DMS 273 treated with DMSO at 0.1 percent for 48 hours (cell line): ENCODE results near the gene NUDT8.
"Not testable (repeated sequence)": the region's sequence is repeated elsewhere in the genome, so short reads cannot be mapped to it uniquely, and the experiment has no call there.

ENCODE experiments used
- DNase-seq: peaks from one replicate; lab custom pipeline; 2025; lab: John Stamatoyannopoulos, UW

The NUDT8 gene

GRCh38 chr11:67628710-67629385 is 889 bp downstream of the NUDT8 start:
- DNase-seq = no peak

- DNase-seq = no peak
Observed at GRCh38 chr11:67627812-67628624, 1.7 kb downstream of the NUDT8 start.

DNA sequence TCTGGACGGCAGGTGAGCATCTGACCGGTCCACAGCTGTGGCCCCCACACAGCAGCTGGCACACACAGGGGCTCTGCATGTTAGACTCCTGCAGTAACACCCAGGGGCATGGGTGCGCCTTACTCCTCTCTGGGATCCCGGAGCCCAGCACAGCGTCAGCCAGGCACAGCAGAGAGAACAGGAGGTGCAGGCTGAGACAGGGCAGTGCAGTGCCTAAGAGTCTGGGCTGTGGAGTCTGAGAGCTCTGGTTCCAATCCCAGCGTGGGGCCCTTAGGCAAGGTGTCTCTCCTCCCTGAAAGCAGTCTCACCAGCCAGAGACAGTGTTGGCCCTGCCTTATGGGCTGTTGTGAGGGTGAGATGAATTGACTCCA is 2.3 kb downstream of the NUDT8 start:
- no peak for DNase-seq

DNA sequence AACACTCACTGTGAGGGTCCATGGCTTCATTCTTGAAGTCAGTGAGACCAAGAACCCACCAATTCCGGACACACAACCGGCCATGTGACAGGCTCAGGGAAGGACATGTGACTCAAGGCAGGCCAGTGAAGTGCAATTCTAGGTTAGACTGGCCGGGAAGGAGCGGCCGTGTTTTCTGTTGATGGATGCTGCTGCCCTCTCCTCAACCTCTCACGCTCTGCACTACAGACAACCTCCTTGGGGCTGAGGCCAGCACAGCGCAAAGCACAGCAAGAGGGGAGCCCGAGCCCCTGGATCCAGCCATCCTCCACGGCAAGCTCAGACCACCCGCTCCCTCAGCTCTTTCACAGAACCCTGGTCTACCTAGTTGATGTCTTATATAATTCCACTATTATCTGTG is 2.8 kb downstream of the NUDT8 start:
- no peak for DNase-seq

GRCh38 chr11:67626131-67626833 is 3.5 kb downstream of the NUDT8 start:
- not testable (repeated sequence) for DNase-seq

GRCh38 chr11:67623795-67624194 is 5.9 kb downstream of the NUDT8 start:
- not testable (repeated sequence) for DNase-seq

GRCh38 chr11:67622905-67623304 is 6.8 kb downstream of the NUDT8 start:
- DNase-seq = not testable (repeated sequence)

DNA sequence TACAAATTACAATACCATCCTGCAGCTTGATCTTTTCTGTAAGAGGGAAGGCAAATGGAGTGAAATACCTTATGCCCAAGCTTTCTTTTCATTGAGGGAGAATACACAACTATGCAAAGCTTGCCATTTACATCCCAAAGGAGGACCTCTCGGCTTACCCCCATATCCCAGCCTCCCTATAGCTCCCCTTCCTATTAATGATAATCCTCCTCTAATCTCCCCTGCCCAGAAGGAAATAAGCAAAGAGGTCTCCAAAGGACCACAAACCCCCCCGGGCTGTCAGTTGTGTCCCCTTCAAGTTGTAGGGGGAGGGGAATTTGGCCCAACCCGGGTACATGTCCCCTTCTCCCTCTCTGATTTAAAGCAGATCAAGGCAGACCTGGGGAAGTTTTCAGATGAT is 7.8 kb downstream of the NUDT8 start:
- DNase-seq = not testable (repeated sequence)

DNA sequence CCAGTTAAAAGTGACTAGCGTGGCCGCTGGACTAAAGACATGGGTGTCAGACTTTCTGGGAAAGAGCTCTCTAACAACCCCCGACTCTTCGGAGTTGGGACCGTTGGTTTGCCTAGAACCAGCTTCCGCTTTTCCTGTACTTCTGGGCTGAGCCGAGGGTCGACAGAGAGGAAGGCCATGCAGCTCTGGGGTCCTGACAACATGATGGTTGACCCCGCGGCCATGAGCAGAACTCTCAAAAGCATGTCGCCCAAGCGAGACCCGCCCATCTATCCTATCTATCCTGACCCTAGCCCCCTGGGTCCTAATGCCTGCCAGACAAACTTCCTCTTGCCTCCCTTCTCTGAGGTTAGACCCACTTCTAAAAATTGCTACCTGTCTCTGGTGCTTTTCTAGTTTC is 9.1 kb downstream of the NUDT8 start:
- not testable (repeated sequence) for DNase-seq

DNA sequence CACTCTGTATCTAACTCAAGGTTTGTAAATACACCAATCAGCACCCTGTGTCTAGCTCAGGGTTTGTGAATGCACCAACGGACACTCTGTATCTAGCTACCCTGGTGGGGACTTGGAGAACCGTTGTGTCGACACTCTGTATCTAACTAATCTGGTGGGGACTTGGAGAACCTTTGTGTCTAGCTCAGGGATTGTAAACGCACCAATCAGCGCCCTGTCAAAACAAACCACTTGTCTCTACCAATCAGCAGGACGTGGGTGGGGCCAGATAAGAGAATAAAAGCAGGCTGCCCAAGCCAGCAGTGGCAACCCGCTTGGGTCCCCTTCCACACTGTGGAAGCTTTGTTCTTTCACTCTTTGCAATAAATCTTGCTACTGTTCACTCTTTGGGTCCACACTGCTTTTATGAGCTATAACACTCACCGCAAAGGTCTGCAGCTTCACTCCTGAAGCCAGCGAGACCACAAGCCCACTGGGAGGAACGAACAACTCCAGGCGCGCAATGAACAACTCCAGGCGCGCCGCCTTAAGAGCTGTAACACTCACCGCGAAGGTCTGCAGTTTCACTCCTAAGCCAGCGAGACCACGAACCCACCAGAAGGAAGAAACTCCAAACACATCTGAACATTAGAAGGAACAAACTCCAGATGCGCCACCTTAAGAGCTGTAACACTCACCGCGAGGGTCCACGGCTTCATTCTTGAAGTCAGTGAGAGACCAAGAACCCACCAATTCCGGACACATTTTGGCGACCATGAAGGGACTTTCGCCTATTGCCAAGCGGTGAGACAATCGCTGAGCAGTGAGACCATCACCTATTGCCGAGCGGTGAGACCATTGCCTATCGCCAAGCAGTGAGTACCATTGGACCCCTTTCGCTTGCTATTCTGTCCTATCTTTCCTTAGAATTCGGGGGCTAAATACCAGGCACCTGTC is 9.8 kb downstream of the NUDT8 start:
- DNase-seq = not testable (repeated sequence)

DNA sequence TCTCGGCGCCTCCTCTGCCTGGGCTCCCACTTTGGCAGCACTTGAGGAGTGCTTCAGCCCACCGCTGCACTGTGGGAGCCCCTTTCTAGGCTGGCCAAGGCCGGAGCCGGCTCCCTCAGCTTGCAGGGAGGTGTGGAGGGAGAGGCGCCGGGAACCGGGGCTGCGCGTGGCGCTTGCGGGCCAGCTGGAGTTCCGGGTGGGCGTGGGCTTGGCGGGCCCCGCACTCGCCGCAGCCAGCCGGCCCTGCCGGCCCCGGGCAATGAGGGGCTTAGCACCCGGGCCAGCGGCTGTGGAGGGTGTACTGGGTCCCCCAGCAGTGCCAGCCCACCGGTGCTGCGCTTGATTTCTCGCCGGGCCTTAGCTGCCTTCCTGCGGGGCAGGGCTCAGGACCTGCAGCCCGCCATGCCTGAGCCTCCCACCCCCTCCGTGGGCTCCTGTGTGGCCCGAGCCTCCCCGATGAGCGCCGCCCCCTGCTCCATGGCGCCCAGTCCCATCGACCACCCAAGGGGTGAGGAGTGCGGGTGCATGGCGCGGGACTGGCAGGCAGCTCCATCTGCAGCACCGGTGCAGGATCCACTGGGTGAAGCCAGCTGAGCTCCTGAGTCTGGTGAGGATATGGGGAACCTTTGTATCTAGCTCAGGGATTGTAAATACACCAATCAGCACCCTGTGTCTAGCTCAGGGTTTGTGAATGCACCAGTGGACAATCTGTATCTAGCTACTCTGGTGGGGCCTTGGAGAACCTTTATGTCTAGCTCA is 10.7 kb downstream of the NUDT8 start:
- not testable (repeated sequence) for DNase-seq

DNA sequence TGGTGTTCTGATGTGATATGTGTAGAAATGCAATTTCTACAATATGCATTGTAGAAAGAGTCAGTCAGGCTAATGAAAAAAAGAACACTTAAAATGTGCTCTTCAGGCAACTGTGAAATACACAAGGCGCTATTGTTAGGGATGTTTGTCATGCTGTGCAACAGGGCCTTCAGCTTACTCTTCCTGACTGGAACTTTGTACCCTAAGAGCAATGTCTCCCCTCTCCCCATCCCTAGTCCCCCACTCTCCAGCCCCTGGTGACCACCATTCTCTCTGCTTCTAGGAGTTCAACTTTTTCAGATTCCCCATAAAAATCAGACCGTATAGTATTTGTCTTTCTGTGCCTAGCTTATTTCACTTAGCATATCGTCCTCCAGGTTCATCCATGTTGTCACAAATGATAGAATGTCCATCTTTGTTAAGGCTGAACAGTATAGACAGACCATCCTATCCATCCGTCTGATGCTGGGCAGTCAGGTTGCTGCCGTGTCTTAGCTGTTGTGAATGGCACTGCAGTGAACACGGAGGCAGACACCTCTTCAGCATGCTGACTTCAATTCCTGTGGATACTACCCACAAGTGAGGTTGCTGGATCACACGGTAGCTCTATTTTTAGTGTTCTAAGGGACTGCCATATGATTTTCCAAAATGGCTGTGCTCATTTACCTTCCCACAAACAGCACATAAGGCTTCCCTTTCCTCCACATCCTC is 12.3 kb downstream of the NUDT8 start:
- DNase-seq = no peak

GRCh38 chr11:67616431-67617242 is 13.1 kb downstream of the NUDT8 start:
- DNase-seq = no peak

- DNase-seq = no peak
Observed at GRCh38 chr11:67615728-67616430, 13.9 kb downstream of the NUDT8 start.

- DNase-seq = no peak
Observed at GRCh38 chr11:67614730-67615714, 14.7 kb downstream of the NUDT8 start.

DNA sequence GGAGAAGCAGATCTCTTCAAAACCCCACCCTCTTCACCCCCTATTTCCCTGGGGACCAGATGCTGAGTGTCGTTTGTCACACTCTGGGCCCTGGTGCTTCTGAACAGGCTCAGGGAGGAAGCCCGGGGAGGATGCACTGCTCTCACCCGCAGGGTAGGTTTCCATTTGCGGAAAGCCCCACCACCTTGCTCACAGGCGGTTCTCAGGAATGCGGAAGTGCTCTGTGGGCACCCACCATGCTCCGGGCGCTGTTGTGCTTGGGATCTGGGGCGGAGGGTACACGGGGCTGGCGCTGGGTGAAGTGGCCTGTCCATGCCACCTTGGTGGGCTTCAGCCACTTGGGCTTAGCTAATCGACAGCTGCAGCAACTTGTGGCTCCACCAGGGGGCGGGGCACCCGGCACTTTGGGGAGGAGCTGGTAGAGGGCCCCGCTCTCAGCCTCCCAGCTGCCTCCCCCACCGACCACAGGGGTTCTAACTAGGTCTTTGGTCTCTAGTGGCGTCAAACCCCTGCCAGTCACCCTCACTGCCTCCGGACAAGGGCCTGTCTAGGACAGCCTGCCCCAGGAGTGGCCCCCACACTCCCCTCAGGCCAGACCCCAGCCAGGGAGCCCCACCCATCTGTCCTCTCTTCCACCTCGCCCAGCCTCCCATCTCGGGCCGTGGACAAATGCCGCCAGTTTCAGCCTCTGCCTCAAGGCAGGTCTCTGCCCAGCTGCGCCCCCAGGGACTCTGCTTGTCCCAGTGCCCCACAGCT is 15.6 kb downstream of the NUDT8 start:
- DNase-seq = no peak
